Suppressor macrophage treated with lipopolysaccharide for 1 hour (primary cell): Measurements from ENCODE around the gene PKP4.
"Not testable (repeated sequence)": the region's sequence is repeated elsewhere in the genome, so short reads cannot be mapped to it uniquely, and the experiment has no call there.

ENCODE experiments used
- DNase-seq, 3 donors: peaks; one replicate each; pipeline ENCODE4 v3.0.0-alpha.2; 2020 to 2022

The PKP4 gene, protein sequence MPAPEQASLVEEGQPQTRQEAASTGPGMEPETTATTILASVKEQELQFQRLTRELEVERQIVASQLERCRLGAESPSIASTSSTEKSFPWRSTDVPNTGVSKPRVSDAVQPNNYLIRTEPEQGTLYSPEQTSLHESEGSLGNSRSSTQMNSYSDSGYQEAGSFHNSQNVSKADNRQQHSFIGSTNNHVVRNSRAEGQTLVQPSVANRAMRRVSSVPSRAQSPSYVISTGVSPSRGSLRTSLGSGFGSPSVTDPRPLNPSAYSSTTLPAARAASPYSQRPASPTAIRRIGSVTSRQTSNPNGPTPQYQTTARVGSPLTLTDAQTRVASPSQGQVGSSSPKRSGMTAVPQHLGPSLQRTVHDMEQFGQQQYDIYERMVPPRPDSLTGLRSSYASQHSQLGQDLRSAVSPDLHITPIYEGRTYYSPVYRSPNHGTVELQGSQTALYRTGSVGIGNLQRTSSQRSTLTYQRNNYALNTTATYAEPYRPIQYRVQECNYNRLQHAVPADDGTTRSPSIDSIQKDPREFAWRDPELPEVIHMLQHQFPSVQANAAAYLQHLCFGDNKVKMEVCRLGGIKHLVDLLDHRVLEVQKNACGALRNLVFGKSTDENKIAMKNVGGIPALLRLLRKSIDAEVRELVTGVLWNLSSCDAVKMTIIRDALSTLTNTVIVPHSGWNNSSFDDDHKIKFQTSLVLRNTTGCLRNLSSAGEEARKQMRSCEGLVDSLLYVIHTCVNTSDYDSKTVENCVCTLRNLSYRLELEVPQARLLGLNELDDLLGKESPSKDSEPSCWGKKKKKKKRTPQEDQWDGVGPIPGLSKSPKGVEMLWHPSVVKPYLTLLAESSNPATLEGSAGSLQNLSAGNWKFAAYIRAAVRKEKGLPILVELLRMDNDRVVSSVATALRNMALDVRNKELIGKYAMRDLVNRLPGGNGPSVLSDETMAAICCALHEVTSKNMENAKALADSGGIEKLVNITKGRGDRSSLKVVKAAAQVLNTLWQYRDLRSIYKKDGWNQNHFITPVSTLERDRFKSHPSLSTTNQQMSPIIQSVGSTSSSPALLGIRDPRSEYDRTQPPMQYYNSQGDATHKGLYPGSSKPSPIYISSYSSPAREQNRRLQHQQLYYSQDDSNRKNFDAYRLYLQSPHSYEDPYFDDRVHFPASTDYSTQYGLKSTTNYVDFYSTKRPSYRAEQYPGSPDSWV

DNA sequence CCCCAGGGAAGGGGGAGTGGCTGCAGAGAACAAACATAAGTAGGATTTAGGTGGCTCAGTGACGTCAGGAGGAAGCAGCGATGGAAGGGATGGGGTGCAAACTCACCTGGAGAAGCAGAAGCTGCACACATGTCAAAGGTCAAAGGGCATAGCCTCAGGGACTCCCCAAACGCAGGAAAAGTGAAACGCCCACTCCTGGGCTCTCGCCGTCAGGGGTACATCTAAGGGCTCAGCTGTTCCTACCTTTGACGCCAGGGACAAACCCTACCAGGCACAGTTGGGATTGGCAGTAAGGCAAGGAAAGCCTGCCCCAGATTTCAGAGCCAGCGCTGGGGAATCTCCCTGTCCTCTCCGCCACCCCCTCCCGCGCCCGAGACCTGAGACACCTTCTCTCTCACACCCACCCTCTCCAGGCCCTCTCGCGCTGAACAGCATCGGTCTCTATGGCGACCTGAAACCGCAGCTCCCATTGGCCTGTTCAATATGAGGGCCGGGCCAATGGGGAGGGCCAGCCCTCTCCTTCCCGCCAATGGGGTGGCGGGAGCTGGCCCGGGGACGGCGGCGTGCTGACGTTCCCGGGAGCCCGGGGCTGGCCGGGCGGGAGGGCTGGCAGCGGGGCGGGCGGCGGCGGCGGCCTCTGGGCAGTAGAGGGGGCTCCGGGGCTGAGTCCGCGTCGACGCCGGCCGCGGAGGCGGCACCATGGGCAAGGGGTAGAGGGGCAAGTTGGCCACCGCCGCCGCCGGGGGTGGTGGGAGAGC lies at the start of gene PKP4, which contains the start of gene CCDC148:
TSS of gene PKP4 (plus strand) at position 644 of the 758 bp plus-strand sequence. CDS start 76,233 bp downstream, outside the sequence.
TSS of gene CCDC148 (minus strand) at position 445 of the 758 bp plus-strand sequence. CDS start at position 131, 314 bp downstream.
- peak; percentile 92 to 96 (median 94) for DNase-seq

DNA sequence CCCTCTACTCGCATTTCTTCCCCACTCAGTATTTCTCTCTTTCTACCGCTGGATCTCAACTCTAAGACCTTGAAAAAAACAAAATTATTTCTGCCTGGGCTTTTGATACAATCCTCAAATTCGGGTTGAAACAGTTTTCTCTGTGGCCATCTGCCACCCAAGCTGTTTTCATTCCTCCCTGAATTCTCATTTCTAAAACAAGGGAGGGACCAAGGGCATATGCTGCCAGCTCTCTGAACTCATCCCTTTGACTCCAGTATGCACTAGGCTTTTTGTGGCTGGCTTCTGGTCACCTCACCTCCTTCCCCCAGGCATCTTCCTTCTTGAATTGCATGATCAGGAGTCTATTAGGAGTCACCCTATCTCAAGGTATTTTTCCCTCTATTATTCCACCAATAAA lies 49.7 kb upstream of the PKP4 start:
- DNase-seq = no peak

DNA sequence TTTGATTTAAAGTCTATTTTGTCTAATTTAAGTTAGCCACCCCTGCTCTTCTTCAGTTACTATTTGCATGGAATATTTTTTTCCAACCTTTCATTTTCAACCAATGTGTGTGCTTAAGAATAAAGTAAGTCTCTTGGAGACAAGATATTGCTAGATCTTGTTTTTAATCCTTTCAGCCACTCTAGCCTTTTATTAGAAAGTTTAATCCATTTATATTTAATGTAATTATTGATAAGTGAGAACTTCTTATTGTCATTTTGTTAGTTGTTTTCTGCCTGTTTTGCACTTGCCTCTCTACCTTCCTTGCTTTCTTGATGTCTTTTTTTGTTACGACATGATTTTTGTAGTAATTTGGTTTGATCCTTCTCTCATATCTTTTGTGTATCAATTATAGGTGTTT lies 46.6 kb upstream of the PKP4 start:
- DNase-seq = no peak

DNA sequence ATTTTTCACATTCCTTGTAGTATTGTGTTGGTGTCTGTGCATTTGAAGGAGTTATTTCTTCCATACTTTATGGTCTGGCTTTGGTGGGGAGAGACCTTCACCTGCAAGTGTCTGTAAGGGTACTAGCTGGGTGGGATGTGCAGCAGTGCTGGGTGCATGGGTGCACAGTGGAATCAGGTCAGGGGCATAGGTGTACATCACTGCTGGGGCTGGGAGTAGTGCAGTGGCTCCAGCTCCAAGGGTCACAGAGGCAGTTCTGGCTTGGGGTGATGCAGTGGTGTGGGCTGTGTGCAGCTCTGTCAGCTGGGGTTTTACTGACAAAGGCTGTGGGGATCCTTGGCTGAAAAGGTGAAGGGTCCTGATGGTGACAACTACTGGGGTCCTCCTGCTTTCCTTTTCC lies 45.0 kb upstream of the PKP4 start:
- no peak for DNase-seq

DNA sequence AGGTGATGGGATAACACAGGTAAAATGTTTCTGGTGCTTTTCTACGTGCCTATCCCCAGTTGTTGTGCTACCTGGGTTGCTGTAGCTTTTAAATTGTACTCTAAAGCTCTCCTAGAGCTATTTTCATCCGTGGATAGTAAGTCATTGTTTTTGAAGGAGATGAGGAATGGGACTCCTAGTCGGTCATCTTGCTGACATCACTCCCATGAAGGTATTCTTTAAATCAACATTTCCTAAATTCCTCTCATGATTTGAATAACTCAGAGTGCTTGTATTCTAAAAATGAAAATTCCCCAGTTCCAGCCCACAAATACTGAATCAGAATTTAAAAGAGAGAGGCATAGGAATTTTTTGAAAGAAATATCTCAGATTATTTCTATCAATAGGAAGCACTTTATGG lies 44.5 kb upstream of the PKP4 start:
- DNase-seq = no peak

DNA sequence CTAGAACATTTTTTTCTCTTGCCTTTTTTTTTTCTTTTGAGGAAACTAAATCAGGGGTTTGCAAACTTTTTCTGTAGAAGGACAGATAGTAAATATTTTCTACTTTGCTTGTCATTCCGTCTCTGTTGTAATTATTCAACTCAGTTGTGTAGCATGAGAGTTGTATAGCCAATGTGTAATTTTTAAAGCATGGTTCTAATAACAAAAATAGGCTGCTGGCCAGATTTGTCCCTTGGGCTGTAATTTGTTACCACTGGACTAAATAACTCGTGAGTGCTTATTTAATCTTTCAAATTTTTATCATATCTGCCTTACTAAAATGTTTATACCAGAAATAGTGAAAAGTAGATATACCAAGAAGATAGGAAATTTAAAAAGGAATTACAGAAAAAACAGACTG lies 43.2 kb upstream of the PKP4 start:
- no peak for DNase-seq

DNA sequence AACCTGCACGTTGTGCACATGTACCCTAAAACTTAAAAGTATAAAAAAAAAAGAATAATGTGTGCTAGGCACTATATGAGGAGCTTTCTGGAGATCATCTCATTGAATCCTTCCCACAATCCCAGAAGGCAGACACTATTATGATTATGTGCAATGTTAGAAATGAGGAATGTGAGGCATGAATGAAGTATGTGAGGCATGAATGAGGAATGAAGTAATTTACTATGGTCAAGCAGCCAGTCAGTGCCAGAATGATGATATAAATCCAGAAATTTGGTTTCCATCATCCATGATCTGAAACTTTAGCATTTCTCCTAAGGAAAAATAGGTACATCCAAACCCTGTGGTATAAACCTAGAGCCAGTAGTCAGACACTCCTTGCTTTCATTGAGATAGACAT lies 42.2 kb upstream of the PKP4 start:
- no peak for DNase-seq

DNA sequence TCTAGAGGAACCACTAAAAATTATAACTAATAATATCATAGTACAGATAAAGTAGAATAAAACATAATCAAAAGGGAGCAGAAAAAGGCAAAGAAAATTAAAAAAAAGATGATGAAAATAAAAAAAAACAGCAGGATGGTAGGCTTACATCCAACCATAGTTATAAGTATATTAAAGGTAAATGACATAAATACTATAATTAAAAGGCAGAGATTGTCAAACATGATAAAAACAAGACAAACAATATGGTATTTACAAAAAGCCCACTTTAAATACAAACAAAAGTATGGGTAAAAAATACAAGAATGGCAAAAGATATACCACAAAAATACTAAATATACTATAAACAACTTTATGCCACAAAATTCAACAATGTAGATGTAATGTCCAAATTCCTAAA lies 24.6 kb upstream of the PKP4 start:
- DNase-seq = no peak

DNA sequence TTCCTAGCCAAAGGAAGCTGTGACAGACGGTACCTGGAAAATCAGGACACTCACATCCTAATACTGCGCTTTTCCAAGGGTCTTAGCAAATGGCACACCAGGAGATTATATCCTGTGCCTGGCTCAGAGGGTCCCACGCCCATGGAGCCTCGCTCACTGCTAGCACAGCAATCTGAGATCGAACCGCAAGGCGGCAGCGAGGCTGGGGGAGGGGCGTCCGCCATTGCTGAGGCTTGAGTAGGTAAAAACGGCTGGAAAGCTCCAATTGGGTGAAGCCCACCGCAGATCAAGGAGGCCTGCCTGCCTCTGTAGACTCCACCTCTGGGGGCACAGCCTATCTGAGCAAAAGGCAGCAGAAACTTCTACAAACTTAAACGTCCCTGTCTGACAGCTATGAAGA lies 23.0 kb upstream of the PKP4 start:
- not testable (repeated sequence) for DNase-seq

DNA sequence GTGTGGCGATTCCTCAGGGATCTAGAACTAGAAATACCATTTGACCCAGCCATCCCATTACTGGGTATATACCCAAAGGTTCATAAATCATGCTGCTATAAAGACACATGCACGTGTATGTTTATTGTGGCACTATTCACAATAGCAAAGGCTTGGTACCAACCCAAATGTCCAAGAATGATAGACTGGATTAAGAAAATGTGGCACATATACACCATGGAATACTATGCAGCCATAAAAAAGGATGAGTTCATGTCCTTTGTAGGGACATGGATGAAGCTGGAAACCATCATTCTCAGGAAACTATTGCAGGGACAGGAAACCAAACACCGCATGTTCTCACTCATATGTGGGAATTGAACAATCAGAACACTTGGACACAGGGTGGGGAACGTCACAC lies 17.7 kb upstream of the PKP4 start:
- DNase-seq = not testable (repeated sequence)

DNA sequence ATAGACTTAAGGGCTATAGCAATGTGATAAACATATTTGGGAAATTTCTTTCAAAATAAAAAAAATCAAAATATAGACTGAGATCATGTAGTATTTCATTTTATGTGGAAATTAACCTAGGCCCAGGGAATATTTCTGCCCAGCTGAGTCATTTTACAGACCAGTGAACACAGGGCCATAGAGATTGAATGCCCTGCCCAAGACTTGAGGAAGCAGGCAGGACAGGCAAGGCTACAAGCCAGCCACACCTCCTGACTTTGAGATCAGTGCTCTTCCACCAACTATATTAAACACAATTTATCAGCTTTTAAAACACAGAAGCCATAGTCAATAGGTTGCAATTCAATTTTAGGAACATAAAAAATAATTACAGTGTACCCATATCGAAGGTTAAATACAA lies 13.1 kb upstream of the PKP4 start:
- DNase-seq = no peak

DNA sequence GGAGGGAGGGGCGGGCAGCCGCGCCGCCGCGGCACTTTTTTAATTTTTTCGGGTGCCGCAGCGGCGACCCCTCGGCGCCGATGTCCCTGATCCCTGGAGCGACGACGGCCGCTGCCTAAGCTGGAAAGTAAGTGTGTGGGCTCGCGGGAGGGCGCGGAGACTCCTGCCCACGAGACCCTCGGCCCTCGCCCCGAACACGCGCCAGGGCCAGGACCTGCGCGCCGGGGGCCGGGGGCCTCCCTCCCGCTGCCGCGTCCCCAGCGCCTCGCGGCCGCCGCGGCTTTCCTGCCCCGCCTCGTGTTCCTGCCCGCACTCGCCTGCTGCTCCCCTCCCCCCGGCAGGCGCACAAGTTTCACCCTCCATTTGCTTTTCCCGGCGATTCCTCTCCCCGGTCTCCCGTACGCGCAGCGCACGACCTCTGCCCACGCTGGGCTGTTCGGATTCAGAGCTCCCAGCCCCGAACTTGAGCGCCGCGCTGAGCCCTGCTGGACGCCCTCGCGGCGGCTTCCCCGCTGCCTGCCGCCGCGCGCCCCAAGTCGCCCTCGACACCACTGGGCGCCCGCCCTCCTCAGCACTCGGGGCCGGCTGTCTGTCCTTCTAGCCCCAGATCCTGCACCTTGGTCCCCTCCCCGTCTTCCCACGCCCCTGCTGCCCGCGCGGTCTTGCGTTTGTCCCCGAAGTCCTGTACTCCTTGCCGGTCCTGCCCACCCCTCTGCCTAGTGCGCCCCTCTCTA lies 507 bp downstream of the PKP4 start:
- DNase-seq = peak; percentile 72 to 83 (median 75)

DNA sequence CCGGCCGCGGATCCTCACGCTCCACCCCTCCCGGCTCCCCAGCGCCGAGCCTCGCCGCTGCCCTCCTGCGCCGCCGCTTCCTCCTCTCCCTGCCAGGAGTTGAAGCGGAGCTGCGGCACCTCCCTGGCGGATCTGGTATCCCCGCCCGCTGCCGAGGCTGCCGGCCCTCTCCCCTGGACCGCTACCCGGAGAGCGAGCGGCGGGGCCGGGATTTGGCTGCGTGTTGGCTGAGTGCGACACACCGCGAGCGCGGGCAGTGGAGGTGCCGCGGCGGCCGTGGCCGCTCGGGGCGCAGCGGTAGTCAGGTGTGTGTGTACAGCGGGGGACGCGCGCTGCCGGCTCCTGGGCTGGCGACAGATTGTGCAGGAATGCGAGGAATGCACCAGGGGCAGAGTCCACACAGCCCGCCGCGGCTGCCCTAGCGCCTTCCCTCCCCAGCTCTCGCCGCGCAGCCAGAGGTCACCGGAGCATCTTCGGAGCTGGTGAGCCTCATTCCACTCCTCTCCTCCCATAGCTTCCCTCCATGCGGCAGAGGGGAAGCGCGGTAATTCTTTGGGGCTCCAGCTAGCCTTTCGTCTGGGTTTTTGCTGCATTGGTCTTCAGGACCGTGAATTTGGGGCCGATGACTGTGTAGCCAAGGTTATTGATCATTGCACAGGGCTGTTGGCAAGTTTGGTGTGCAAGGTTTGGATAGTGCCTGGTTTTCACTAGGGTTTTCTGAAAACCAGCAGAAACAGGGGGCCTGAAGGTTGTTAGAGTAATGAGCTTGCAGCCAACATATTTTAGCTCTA lies 1.3 kb downstream of the PKP4 start:
- DNase-seq = peak; percentile 52 to 73 (median 56)

DNA sequence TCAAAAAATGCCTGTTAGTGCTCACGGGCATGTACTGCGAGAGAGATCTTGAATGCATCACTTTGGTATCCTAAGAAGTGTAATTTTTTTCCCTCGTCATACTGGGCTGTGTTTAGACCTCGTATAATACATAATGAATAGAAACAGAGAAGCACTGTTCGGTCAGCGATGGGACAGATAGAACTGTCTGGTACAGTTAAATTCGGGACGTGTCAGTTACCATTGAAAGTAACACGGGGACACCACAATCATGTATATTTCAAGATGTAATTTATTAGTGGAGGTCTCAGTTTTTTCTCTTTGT lies 1.8 kb downstream of the PKP4 start:
- DNase-seq = peak in 1 of 3 donors; percentile 5

DNA sequence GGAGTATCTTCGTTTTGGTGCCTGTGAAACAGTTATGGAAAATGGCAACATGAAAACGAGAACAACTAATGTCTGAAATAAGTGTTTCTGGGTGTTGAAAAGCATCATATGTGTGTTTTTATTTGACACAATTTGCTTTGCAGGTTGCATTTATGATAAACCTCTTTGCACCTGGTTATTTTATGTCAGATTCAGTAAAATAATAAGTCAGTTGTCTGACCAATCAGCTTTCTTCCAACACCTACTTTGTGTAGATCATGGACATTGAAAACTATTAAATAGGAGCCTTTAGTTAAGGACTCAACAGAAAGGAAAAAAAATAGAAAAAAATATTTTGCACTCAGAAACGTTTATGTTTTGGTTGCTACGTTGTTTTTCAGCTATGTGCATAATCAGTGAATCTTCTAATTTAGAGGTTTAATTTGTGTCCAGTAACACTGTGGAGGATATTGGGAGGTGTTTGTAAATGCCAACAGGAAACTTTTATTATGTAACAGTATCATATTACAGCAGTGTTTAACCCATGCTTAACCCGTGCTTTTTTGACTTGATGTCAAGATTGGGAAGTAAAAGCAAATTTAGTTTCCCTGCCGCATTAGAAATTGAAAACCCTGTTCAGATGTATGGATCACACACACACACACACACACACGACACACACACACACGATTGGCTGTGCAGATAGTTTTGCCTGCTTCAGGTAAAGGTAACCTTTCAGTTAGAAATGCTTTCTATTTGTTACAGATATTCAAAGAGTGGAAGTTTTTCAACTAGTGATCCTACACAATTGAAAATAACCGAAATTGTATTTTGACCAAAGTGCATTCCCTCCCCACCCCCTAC lies 2.6 kb downstream of the PKP4 start:
- peak in 2 of 3 donors; percentile 2 to 11 for DNase-seq

DNA sequence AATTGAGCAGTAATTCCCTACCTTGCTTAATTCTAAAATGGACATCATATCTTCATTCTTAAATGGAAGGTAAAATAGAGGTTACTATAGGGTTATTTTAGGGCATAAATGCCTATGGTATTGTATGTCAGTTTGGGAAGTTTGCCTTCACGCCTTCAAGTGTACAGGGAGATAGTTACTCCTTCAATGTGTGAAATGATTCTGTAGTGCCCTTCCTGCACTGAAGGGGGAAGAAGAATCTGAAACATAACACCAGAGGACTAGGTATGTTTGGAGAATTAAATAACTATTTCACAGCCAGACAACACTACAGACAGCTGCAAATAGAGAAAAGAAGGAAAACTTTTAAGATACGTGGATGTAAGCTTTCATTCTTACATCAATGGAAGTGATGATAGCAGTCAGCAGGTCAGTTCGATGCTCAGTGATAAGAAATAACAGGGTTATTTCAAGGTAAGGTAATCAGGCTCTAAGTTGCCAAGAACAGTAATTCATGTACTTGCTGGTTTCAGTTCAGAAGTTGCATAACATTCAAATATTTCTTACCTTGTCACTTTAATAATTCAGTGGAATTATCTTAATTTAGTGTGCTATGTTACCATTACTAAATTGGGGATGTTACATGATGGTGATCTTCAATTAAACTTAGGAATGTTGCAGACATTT lies 4.0 kb downstream of the PKP4 start:
- no peak for DNase-seq

DNA sequence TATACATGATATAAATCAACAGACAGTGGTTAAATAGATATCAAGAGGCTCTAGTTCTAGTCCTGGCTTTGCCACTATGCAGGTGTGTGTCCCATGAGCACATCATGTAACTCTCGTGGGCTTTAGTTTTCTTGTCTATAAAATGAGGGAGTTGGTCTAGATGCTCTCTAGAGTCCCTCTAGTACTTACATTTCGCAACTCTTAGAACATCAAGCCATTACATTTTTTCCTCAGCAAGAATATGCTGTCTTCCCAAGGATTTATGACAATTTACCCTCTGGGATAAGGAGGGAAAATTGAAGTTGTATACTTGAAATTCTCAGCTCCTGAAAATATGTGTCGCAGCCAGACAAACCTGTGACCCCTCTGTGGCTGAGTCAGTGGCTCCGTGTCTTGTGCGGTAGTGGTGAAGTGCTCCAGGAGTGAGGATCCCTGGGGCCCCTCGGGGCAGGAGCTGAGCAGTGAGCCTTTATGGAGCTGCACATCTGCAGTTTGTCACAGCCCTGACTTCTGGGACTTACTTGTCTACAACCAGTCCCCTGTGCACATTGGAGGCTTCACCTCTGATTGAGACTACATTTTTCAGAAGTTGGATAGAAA lies 6.8 kb downstream of the PKP4 start:
- no peak for DNase-seq

DNA sequence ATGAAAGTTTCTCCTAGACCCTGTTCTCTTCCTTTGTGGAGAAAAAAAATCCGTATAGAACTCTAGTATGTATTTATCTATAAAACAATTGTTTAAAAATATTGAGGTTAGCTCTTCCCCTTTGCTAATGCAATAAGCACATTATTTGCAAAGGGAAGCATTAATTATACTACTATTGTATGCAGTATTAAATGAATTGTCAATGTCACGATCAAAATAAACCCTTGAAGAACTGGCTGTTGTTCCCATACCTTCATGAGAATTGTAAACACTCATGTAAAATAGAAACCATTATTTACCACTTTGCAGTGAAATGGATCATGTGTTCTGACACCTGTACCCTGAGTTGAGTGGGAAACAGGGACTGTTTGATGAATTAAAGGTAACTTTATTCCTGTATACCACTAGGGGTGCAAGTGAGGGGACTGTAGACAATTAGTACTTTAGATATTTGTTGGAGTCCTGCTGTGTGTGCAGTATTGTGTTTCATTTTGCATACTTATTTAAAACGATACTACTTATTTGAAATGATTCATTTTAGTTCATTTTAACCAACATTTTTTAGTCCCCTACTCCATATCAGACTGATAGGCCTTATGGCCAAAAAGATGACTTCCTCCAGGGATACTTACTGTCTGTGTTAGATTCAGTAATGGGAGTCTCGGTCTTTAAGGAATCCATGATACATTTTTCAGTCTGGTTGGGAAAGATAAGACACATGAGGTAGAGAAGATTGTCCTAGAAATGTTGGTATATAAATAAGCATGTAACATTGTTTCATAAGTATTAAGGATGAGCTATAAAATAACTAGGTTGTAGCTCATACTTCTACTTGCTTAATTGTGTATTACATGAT lies 7.9 kb downstream of the PKP4 start:
- peak in 2 of 3 donors; percentile 17 to 20 for DNase-seq
